HL-60 (cell line): ENCODE results near the gene ANKRD28.

Source experiments
- DNase-seq, 2 experiments: peaks; one replicate each; pipeline ENCODE4 v3.0.0-alpha.2; 2010 to 2020; ENCODE audit warnings: low read depth in 1 of 2, low spot score in 1 of 2
- H3K27ac ChIP-seq: fragments of 250-450 bp; sonication (Bioruptor Pico); replicated peaks from 2 replicates; pipeline ENCODE4 v1.5.1; 2020; ENCODE audit warnings: mild to moderate bottlenecking, moderate library complexity
- H3K27me3 ChIP-seq: fragments of 250-450 bp; sonication (Bioruptor Pico); 2 replicates; pipeline ENCODE4 v1.5.1; 2021; ENCODE audit warnings: mild to moderate bottlenecking, moderate library complexity; ENCODE audit not compliant: insufficient read depth, poor library complexity, severe bottlenecking
- H3K4me3 ChIP-seq: replicated peaks from 2 replicates; pipeline ENCODE4 v1.5.1; 2011; ENCODE audit warnings: mild to moderate bottlenecking, control low read depth, low read length; ENCODE audit not compliant: insufficient read depth
- CTCF ChIP-seq: IDR thresholded peaks from one replicate; pipeline ENCODE4 v1.5.1; 2011; ENCODE audit warnings: low read length, control low read depth, inconsistent platforms; ENCODE audit not compliant: insufficient read depth
- GABPA ChIP-seq: IDR thresholded peaks from 2 replicates; pipeline ENCODE4 v1.6.1; 2012; ENCODE audit warnings: low read depth
- POLR2AphosphoS5 ChIP-seq: IDR thresholded peaks from 2 replicates; pipeline ENCODE4 v1.6.1; 2012; ENCODE audit warnings: low read depth
- REST ChIP-seq: IDR thresholded peaks from 2 replicates; pipeline ENCODE4 v1.6.1; 2012; ENCODE audit warnings: low read depth; ENCODE audit not compliant: insufficient replicate concordance
- SPI1 ChIP-seq: IDR thresholded peaks from 2 replicates; pipeline ENCODE4 v1.6.1; 2012; ENCODE audit warnings: low read depth, mild to moderate bottlenecking, borderline replicate concordance

Gene ANKRD28

GRCh38 chr3:15634671-15635070 is 163.1 kb downstream of the ANKRD28 start:
- H3K4me3 ChIP-seq, result no peak overlapping the region
- TF ChIP-seq SPI1 (no peak), CTCF (no peak), GABPA (no peak), REST (no peak), POLR2AphosphoS5 (no peak)
- H3K27me3 ChIP-seq, result no peaks in the 10 kb centered on the region
- no peak for DNase-seq
- H3K27ac ChIP-seq, result no peak overlapping the region

GRCh38 chr3:15633766-15634598 is 163.8 kb downstream of the ANKRD28 start:
- no peak for TF ChIP-seq SPI1
- TF ChIP-seq GABPA, result no peak
- no peak for TF ChIP-seq CTCF
- TF ChIP-seq REST, result no peak
- no peak for TF ChIP-seq POLR2AphosphoS5
- H3K27ac ChIP-seq, result no peak overlapping the region
- DNase-seq, result no peak
- no peaks in the 10 kb centered on the region for H3K27me3 ChIP-seq
- no peak overlapping the region for H3K4me3 ChIP-seq

GRCh38 chr3:15633159-15633558 is 164.6 kb downstream of the ANKRD28 start:
- DNase-seq, result no peak
- Histone ChIP-seq H3K27ac (no peak overlapping the region), H3K27me3 (no peaks in the 10 kb centered on the region), H3K4me3 (no peak overlapping the region)
- no peak for TF ChIP-seq GABPA
- TF ChIP-seq SPI1, result no peak
- no peak for TF ChIP-seq POLR2AphosphoS5
- no peak for TF ChIP-seq REST
- TF ChIP-seq CTCF, result no peak
